ENCODE results near the gene HAND1.

HAND1 gene

DNA sequence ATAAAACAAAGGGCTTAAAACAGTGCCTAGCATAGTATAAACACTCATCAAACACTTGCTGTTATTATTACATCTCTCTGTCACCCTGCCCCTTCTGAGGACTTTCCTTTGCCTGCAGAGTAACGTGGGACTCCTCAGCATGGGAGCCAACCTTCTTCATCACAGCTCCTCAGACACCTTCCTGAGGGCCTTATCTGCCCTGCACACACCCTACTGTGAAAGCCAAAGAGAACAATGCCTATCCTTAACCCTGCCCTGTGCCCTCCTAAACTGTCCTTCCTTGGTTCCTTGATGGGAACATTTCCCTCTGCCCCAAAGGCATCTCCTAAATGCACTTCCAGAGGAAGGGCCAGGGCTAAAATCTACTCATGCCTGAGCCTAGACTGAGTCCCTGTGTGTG lies 20.6 kb upstream of the HAND1 start:
- Histone ChIP-seq H3K27ac (replicated peaks) (no peak overlapping the region), H3K27me3 (ENCODE audit: insufficient read depth, poor library complexity, severe bottlenecking) (peaks cover 33% of the 10 kb centered on the region)
- no peak for DNase-seq (ENCODE audit: low read depth in 1 of 2, low spot score in 1 of 2)

DNA sequence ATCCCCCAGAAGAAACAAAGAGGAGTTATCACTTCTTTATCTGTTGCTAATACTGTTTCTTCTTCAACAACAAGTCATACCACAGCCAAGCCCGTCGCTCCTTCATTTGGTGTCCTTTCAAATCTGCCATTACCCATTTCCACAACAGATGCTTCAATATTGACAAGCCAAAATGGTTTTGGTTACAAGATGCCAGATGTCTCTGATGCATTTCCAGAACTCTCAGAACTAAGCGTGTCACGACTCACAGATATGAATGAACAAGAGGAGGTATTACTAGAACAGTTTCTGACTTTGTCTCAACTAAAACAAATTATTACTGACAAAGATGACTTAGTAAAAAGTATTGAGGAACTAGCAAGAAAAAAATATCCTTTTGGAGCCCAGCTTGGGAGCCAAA lies 16.0 kb upstream of the HAND1 start:
- DNase-seq (ENCODE audit: low read depth in 1 of 2, low spot score in 1 of 2): no peak
- Histone ChIP-seq H3K27ac (replicated peaks) (no peak overlapping the region), H3K4me3 (replicated peaks; ENCODE audit: insufficient read depth, low read length) (no peak overlapping the region), H3K27me3 (ENCODE audit: insufficient read depth, poor library complexity, severe bottlenecking) (peaks cover 31% of the 10 kb centered on the region)
- TF ChIP-seq GABPA (IDR thresholded peaks at IDR 0.05; ENCODE audit: low read depth) (no peak), SPI1 (IDR thresholded peaks at IDR 0.05; ENCODE audit: borderline replicate concordance, low read depth) (no peak), POLR2AphosphoS5 (IDR thresholded peaks at IDR 0.05; ENCODE audit: low read depth) (no peak)
- TF ChIP-seq, protein P1, sequence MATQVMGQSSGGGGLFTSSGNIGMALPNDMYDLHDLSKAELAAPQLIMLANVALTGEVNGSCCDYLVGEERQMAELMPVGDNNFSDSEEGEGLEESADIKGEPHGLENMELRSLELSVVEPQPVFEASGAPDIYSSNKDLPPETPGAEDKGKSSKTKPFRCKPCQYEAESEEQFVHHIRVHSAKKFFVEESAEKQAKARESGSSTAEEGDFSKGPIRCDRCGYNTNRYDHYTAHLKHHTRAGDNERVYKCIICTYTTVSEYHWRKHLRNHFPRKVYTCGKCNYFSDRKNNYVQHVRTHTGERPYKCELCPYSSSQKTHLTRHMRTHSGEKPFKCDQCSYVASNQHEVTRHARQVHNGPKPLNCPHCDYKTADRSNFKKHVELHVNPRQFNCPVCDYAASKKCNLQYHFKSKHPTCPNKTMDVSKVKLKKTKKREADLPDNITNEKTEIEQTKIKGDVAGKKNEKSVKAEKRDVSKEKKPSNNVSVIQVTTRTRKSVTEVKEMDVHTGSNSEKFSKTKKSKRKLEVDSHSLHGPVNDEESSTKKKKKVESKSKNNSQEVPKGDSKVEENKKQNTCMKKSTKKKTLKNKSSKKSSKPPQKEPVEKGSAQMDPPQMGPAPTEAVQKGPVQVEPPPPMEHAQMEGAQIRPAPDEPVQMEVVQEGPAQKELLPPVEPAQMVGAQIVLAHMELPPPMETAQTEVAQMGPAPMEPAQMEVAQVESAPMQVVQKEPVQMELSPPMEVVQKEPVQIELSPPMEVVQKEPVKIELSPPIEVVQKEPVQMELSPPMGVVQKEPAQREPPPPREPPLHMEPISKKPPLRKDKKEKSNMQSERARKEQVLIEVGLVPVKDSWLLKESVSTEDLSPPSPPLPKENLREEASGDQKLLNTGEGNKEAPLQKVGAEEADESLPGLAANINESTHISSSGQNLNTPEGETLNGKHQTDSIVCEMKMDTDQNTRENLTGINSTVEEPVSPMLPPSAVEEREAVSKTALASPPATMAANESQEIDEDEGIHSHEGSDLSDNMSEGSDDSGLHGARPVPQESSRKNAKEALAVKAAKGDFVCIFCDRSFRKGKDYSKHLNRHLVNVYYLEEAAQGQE (IDR thresholded peaks at IDR 0.05; ENCODE audit: insufficient replicate concordance, low read depth): no peak
- TF ChIP-seq, protein P2, sequence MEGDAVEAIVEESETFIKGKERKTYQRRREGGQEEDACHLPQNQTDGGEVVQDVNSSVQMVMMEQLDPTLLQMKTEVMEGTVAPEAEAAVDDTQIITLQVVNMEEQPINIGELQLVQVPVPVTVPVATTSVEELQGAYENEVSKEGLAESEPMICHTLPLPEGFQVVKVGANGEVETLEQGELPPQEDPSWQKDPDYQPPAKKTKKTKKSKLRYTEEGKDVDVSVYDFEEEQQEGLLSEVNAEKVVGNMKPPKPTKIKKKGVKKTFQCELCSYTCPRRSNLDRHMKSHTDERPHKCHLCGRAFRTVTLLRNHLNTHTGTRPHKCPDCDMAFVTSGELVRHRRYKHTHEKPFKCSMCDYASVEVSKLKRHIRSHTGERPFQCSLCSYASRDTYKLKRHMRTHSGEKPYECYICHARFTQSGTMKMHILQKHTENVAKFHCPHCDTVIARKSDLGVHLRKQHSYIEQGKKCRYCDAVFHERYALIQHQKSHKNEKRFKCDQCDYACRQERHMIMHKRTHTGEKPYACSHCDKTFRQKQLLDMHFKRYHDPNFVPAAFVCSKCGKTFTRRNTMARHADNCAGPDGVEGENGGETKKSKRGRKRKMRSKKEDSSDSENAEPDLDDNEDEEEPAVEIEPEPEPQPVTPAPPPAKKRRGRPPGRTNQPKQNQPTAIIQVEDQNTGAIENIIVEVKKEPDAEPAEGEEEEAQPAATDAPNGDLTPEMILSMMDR (IDR thresholded peaks at IDR 0.05; ENCODE audit: insufficient read depth, low read length): no peak

More for the DNA sequence above, 20.6 kb upstream of the HAND1 start:
- TF ChIP-seq, protein P2 (IDR thresholded peaks at IDR 0.05; ENCODE audit: insufficient read depth, low read length): no peak
- TF ChIP-seq, protein P1 (IDR thresholded peaks at IDR 0.05; ENCODE audit: insufficient replicate concordance, low read depth): no peak
- TF ChIP-seq SPI1 (IDR thresholded peaks at IDR 0.05; ENCODE audit: borderline replicate concordance, low read depth) (no peak), GABPA (IDR thresholded peaks at IDR 0.05; ENCODE audit: low read depth) (no peak), POLR2AphosphoS5 (IDR thresholded peaks at IDR 0.05; ENCODE audit: low read depth) (no peak)
- no peak overlapping the region for H3K4me3 ChIP-seq (replicated peaks; ENCODE audit: insufficient read depth, low read length)

DNA sequence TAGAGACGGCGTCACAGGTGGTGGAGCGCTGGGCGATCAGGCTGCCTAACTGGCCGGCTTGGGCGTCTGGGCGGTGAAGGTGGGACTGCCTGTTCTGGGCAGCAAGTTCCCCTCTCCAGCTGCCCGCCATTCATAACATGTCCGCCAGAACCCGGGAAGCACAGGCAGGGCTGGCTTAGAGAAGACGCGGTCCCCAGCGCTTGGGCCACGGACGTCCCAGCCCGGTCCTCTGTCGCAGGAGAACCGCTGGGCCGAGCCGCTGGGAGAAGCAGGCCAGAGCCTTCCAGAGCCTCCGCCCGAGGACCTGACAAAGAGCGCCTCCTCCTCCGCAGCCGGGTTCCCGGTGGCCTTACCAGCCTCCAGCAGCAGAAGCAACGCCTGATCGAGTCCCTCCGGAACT lies 15.2 kb upstream of the HAND1 start:
- H3K27me3 ChIP-seq (ENCODE audit: insufficient read depth, poor library complexity, severe bottlenecking): peaks cover 31% of the 10 kb centered on the region
- no peak overlapping the region for H3K27ac ChIP-seq (replicated peaks)
- no peak overlapping the region for H3K4me3 ChIP-seq (replicated peaks; ENCODE audit: insufficient read depth, low read length)
- no peak for DNase-seq (ENCODE audit: low read depth in 1 of 2, low spot score in 1 of 2)
- TF ChIP-seq GABPA (IDR thresholded peaks at IDR 0.05; ENCODE audit: low read depth) (no peak), POLR2AphosphoS5 (IDR thresholded peaks at IDR 0.05; ENCODE audit: low read depth) (no peak), SPI1 (IDR thresholded peaks at IDR 0.05; ENCODE audit: borderline replicate concordance, low read depth) (no peak)
- TF ChIP-seq, protein P2 (IDR thresholded peaks at IDR 0.05; ENCODE audit: insufficient read depth, low read length): no peak
- TF ChIP-seq, protein P1 (IDR thresholded peaks at IDR 0.05; ENCODE audit: insufficient replicate concordance, low read depth): no peak

Data from HL-60 (cell line).